K562 (cell line): ENCODE results near the gene UNC5C. TPM values are rescaled to one million over a fixed set of nuclear protein-coding genes. Genes with fewer than 3 reads are reported as not detected.

Source experiments
- ATAC-seq: fragments of 200-7000 bp; cut with Tn5 transposase; 3 replicates; pipeline ENCODE4 v1.9.1; 2020; ENCODE audit warnings: moderate library complexity
- BruUV-seq: library from RNA; stranded (reverse); fragments of 400-500 nt; replicated peaks from 2 replicates; lab custom pipeline; 2021; lab: Mats Ljungman, UMichigan
- CTCF ChIA-PET: fragments of 300-600 bp; formaldehyde crosslinking; extraction: SDS; loops from one replicate; lab custom pipeline; 2021; ENCODE audit warnings: low intra/inter-chr PET ratio; lab: Yijun Ruan, JAX
- POLR2A ChIA-PET: fragments of 300-600, 350-650 bp; sonication (Branson Sonifier 250); formaldehyde crosslinking; extraction: SDS; loops from one replicate; lab custom pipeline; 2021; ENCODE audit warnings: antibody characterized with exemption, inconsistent platforms; lab: Yijun Ruan, JAX
- DNase-seq, 4 experiments: peaks; one replicate each; pipeline versions ENCODE4 v3.0.0 to v3.0.0-alpha.2; 2011 to 2018; ENCODE audit warnings: low spot score in 3 of 4, mixed read lengths in 3 of 4; ENCODE audit errors: extremely low read depth in 1 of 4
- FAIRE-seq: peaks from 2 replicates; lab custom pipeline; 2011; peaks lifted over from hg19 to GRCh38; lab: Jason Lieb, UNC
- H2AFZ ChIP-seq: 2 replicates; pipeline ENCODE4 v1.6.0; 2011; ENCODE audit warnings: low read depth, low read length, control low read depth, inconsistent platforms
- H3K27ac ChIP-seq: fragments of 200-600 bp; 3 replicates; pipeline ENCODE4 v1.8.0; 2011; ENCODE audit warnings: low read depth, mild to moderate bottlenecking, control low read depth, inconsistent platforms, low read length, moderate library complexity, mixed read lengths; ENCODE audit errors: extremely low read depth
- H3K27me3 ChIP-seq, 2 experiments: fragments of 300-600 bp in 1 of 2; 2 replicates in 1 of 2; 3 replicates in 1 of 2; pipeline versions ENCODE4 v1.6.0 to v1.8.0; 2011; ENCODE audit warnings: inconsistent platforms in 2 of 2, low read length in 2 of 2, mild to moderate bottlenecking in 1 of 2, mixed read lengths in 1 of 2, moderate library complexity in 1 of 2; ENCODE audit not compliant: control insufficient read depth in 2 of 2, insufficient read depth in 2 of 2
- H3K36me3 ChIP-seq: fragments of 300-600 bp; 3 replicates; pipeline ENCODE4 v1.8.0; 2011; ENCODE audit warnings: mild to moderate bottlenecking, low read length, inconsistent platforms; ENCODE audit not compliant: control insufficient read depth, insufficient read depth
- H3K4me1 ChIP-seq, 2 experiments: fragments of 200-600 bp in 1 of 2; replicated peaks in 1 of 2; 2 replicates in 1 of 2; 3 replicates in 1 of 2; pipeline versions ENCODE4 v1.5.1 to v1.8.0; 2011; ENCODE audit warnings: inconsistent platforms in 2 of 2, low read length in 2 of 2, mild to moderate bottlenecking in 1 of 2, mixed read lengths in 1 of 2, moderate library complexity in 1 of 2; ENCODE audit not compliant: control insufficient read depth in 2 of 2, insufficient read depth in 2 of 2
- H3K4me2 ChIP-seq: 2 replicates; pipeline ENCODE4 v1.6.1; 2011; ENCODE audit warnings: low read length, control low read depth, inconsistent platforms, mixed read lengths; ENCODE audit not compliant: insufficient read depth
- H3K4me3 ChIP-seq: fragments of 200-600 bp; sonication (generic), shearing (Covaris generic); 2 replicates; pipeline ENCODE4 v1.5.1; 2016; ENCODE audit warnings: control low read depth, inconsistent platforms
- H3K79me2 ChIP-seq: fragments of 200-600 bp; 3 replicates; pipeline ENCODE4 v1.8.0; 2011; ENCODE audit warnings: low read length, inconsistent platforms; ENCODE audit not compliant: control insufficient read depth, insufficient read depth
- H3K9ac ChIP-seq, 2 experiments: 2 replicates each; pipeline versions ENCODE4 v1.6.0 to v1.6.1; 2011; ENCODE audit warnings: low read depth in 2 of 2, low read length in 2 of 2, control low read depth in 1 of 2, inconsistent platforms in 1 of 2, mild to moderate bottlenecking in 1 of 2, mixed read lengths in 1 of 2; ENCODE audit not compliant: insufficient read depth in 1 of 2
- H3K9me1 ChIP-seq: one replicate; pipeline ENCODE4 v1.6.0; 2011; ENCODE audit warnings: inconsistent platforms, mild to moderate bottlenecking, low read length, moderate library complexity; ENCODE audit not compliant: control insufficient read depth, insufficient read depth
- H3K9me3 ChIP-seq: replicated peaks from 2 replicates; pipeline ENCODE4 v1.5.1; 2011; ENCODE audit warnings: low read depth, low read length, inconsistent platforms; ENCODE audit not compliant: control insufficient read depth, insufficient read depth
- H4K20me1 ChIP-seq: replicated peaks from 2 replicates; pipeline ENCODE4 v1.6.1; 2011; ENCODE audit warnings: low read length, inconsistent platforms, mixed read lengths; ENCODE audit not compliant: control insufficient read depth, insufficient read depth
- BRD9 ChIP-seq: fragments of 450-650 bp; IDR thresholded peaks from 2 replicates; pipeline ENCODE4 v1.6.1; 2018; ENCODE audit warnings: low read depth; ENCODE audit not compliant: partially characterized antibody
- CTCF ChIP-seq, 3 experiments: IDR thresholded peaks in 2 of 3; conservative IDR thresholded peaks in 1 of 3; 2 replicates each; pipeline ENCODE4 v1.5.1; 2011 to 2012; ENCODE audit warnings: low read length in 3 of 3, mild to moderate bottlenecking in 3 of 3, control low read depth in 2 of 3, improper control_type of control experiment in 1 of 3, inconsistent platforms in 1 of 3, low read depth in 1 of 3, mixed read lengths in 1 of 3, moderate library complexity in 1 of 3; ENCODE audit not compliant: insufficient read depth in 2 of 3
- HDGF ChIP-seq: fragments of 450-650 bp; IDR thresholded peaks from 2 replicates; pipeline ENCODE4 v1.6.1; 2016
- HNRNPUL1 ChIP-seq: fragments of 200-400 bp; formaldehyde crosslinking; IDR thresholded peaks from 2 replicates; pipeline ENCODE4 v1.6.1; 2017; ENCODE audit warnings: low read length
- IRF1 ChIP-seq: sonication (generic); formaldehyde crosslinking; IDR thresholded peaks from 2 replicates; pipeline ENCODE4 v1.8.0; 2022; ENCODE audit warnings: missing genetic modification reagents, mild to moderate bottlenecking, borderline replicate concordance
- KLF6 ChIP-seq: fragments of 250-450 bp; sonication (Bioruptor Pico); IDR thresholded peaks from 2 replicates; pipeline ENCODE4 v1.4.0; 2020; ENCODE audit warnings: mild to moderate bottlenecking, moderate library complexity, borderline replicate concordance
- PKNOX1 ChIP-seq: fragments of 450-650 bp; IDR thresholded peaks from 2 replicates; pipeline ENCODE4 v1.6.1; 2016
- POLR2G ChIP-seq: fragments of 200-400 bp; formaldehyde crosslinking; IDR thresholded peaks from 2 replicates; pipeline ENCODE4 v1.6.1; 2017; ENCODE audit warnings: low read depth, mild to moderate bottlenecking, antibody characterized with exemption, low read length, moderate library complexity
- RBM17 ChIP-seq: fragments of 200-400 bp; formaldehyde crosslinking; IDR thresholded peaks from 2 replicates; pipeline ENCODE4 v1.6.1; 2017; ENCODE audit warnings: low read depth, mild to moderate bottlenecking, low read length, borderline replicate concordance
- SMAD1 ChIP-seq: fragments of 150-350 bp; IDR thresholded peaks from 2 replicates; pipeline ENCODE4 v1.6.1; 2014; ENCODE audit warnings: low read length, low read depth; ENCODE audit not compliant: partially characterized antibody
- ZNF408 ChIP-seq: fragments of 250-450 bp; sonication (Bioruptor Pico); IDR thresholded peaks from 2 replicates; pipeline ENCODE4 v1.4.0; 2020; ENCODE audit warnings: low read depth, mild to moderate bottlenecking, moderate library complexity
- ZNF766 ChIP-seq: fragments of 200-800 bp; sonication (Bioruptor generic); conservative IDR thresholded peaks from 2 replicates; pipeline ENCODE4 v1.6.1; 2016; ENCODE audit warnings: missing genetic modification characterization, missing compliant biosample characterization
- ZNF79 ChIP-seq: fragments of 250-450 bp; sonication (Bioruptor Pico); IDR thresholded peaks from 2 replicates; pipeline ENCODE4 v1.4.0; 2020; ENCODE audit warnings: low read depth, mild to moderate bottlenecking, moderate library complexity
- in situ Hi-C: fragments of 300-500 bp; cut with MboI; formaldehyde crosslinking; loops from 4 replicates; pipeline ENCODE4 v1.15.0; 2018; ENCODE audit warnings: inconsistent platforms, mixed read lengths
- intact Hi-C: fragments of 100-400 bp; cut with micrococcal nuclease; formaldehyde crosslinking; loops from 2 replicates; pipeline ENCODE4 v1.14.2; 2022
- polyA plus RNA-seq, 8 experiments: library from polyadenylated mRNA; depleted of rRNA in 4 of 8; stranded (reverse) in 5 of 8; unstranded in 3 of 8; fragments of >200 nt; fragmentation: Nextera tagmentation in 2 of 8; fragmentation: Illumina TruSeq in 1 of 8; extraction: Ambion mirVana in 2 of 8; extraction: Trizol in 1 of 8; gene quantifications; 2 replicates each; pipeline versions ENCODE4 v1.2.1 to v1.2.3, GENCODE V29; 2011 to 2014; ENCODE audit warnings: inconsistent platforms in 1 of 8, missing spikeins in 1 of 8
- total RNA-seq, 7 experiments: library from RNA; depleted of rRNA in 6 of 7; stranded (reverse); fragments of >200 nt in 6 of 7; fragmentation: Illumina TruSeq in 2 of 7; extraction: Trizol in 2 of 7; gene quantifications; 2 replicates each; pipeline versions ENCODE4 v1.2.1 to v1.2.3, GENCODE V29; 2011 to 2021; ENCODE audit warnings: low replicate concordance in 1 of 7

The UNC5C gene
- total and polyA plus RNA-seq, 9 of the 15 experiments (the other 6 are each of a cell fraction or from before 2014, with no cell fraction given), result under 0.01 to 0.10 (median 0.03) TPM; not detected in 1

GRCh38 chr4:95409127-95409526 lies 139.6 kb downstream of the UNC5C start:
- Histone ChIP-seq H3K27me3 (peaks cover 4 to 8% of the 10 kb centered on the region in 2 experiments; a peak in 2 of 5 replicates), H3K4me1 (no peaks in the 10 kb centered on the region), H3K36me3 (no peaks in the 10 kb centered on the region), H3K27ac (no peak overlapping the region), H3K4me3 (no peak overlapping the region), H3K79me2 (no peaks in the 10 kb centered on the region), H4K20me1 (no peaks in the 10 kb centered on the region), H3K9me1 (no peaks in the 10 kb centered on the region), H3K9me3 (no peaks in the 10 kb centered on the region), H2AFZ (no peak overlapping the region), H3K9ac (no peak overlapping the region), H3K4me2 (no peak overlapping the region)
- no TSS peak for BruUV-seq
- no peak for DNase-seq
- ChIA-PET POLR2A (no interaction called here), CTCF (no interaction called here)
- FAIRE-seq, result no peak
- no peak for TF ChIP-seq HNRNPUL1
- TF ChIP-seq HDGF, result no peak
- no peak for TF ChIP-seq KLF6
- in situ Hi-C loops, result no loop called here
- no peak for ATAC-seq
- intact Hi-C loops, result no loop called here

GRCh38 chr4:95402299-95402698 lies 146.5 kb downstream of the UNC5C start:
- Histone ChIP-seq H3K79me2 (no peaks in the 10 kb centered on the region), H3K9me1 (no peaks in the 10 kb centered on the region), H3K9me3 (no peaks in the 10 kb centered on the region), H3K27ac (no peak overlapping the region), H3K9ac (no peak overlapping the region), H4K20me1 (no peaks in the 10 kb centered on the region), H3K4me3 (no peak overlapping the region), H3K4me1 (no peaks in the 10 kb centered on the region), H3K4me2 (no peak overlapping the region), H2AFZ (no peak overlapping the region), H3K27me3 (peaks cover 3 to 8% of the 10 kb centered on the region in 2 experiments; a peak in 2 of 5 replicates), H3K36me3 (no peaks in the 10 kb centered on the region)
- DNase-seq (no peak), ATAC-seq (no peak), FAIRE-seq (no peak)
- intact Hi-C loops (no loop called here), in situ Hi-C loops (no loop called here)
- CTCF ChIA-PET, result no interaction called here
- no TSS peak for BruUV-seq
- POLR2A ChIA-PET, result no interaction called here
- TF ChIP-seq RBM17 (no peak), SMAD1 (no peak), BRD9 (no peak), ZNF79 (CRISPR knock-in tag) (no peak), POLR2G (no peak), PKNOX1 (no peak), ZNF766 (CRISPR knock-in tag) (no peak), IRF1 (CRISPR knock-in tag) (no peak), CTCF (IDR thresholded peaks at IDR 0.05 in 2 of 3, conservative IDR thresholded peaks at IDR 0.05 in 1 of 3; ENCODE audit: insufficient read depth in 2 of 3, low read depth in 1 of 3, low read length in 3 of 3) (no peak), ZNF408 (CRISPR knock-in tag) (no peak)
